HG02610 (cell line): ENCODE data around the gene GRPEL1.
"Not testable (repeated sequence)": the region's sequence is repeated elsewhere in the genome, so short reads cannot be mapped to it uniquely, and the experiment has no call there.

ENCODE experiments used
- ATAC-seq: cut with Tn5 transposase; IDR thresholded peaks from one replicate; pipeline ENCODE4 v1.9.1; 2021; ENCODE audit warnings: mild to moderate bottlenecking, moderate library complexity; ENCODE audit not compliant: unreplicated experiment

Gene GRPEL1

GRCh38 chr4:7067452-7068278 is at the start of gene GRPEL1:
TSS of gene GRPEL1 (minus strand) at chr4:7068064. CDS start at chr4:7068032, 32 bp downstream.
- peak; percentile 90 for ATAC-seq

GRCh38 chr4:7116705-7117104 is 48.8 kb upstream of the GRPEL1 start:
- ATAC-seq: no peak

- ATAC-seq: no peak
These were observed 47.9 kb upstream of the GRPEL1 start for GRCh38 chr4:7115557-7116340.

- ATAC-seq: no peak
These were observed 44.8 kb upstream of the GRPEL1 start for GRCh38 chr4:7112656-7113055.

GRCh38 chr4:7111441-7111840 is 43.6 kb upstream of the GRPEL1 start:
- ATAC-seq: no peak

GRCh38 chr4:7110546-7110945 is 42.7 kb upstream of the GRPEL1 start:
- ATAC-seq: no peak

- ATAC-seq: no peak
These were observed 41.3 kb upstream of the GRPEL1 start for GRCh38 chr4:7109169-7109568.

- no peak for ATAC-seq
These were observed 40.8 kb upstream of the GRPEL1 start for GRCh38 chr4:7108660-7109059.

- ATAC-seq: no peak
These were observed 40.3 kb upstream of the GRPEL1 start for GRCh38 chr4:7108046-7108625.

GRCh38 chr4:7107166-7107905 is 39.5 kb upstream of the GRPEL1 start:
- no peak for ATAC-seq

GRCh38 chr4:7105276-7105675 is 37.4 kb upstream of the GRPEL1 start:
- no peak for ATAC-seq

GRCh38 chr4:7104366-7105031 is 36.6 kb upstream of the GRPEL1 start:
- no peak for ATAC-seq

GRCh38 chr4:7103607-7104365 is 35.9 kb upstream of the GRPEL1 start:
- ATAC-seq: no peak

- peak; percentile 79 for ATAC-seq
These were observed 35.3 kb upstream of the GRPEL1 start for GRCh38 chr4:7103031-7103606.

- ATAC-seq: not testable (repeated sequence)
These were observed 34.6 kb upstream of the GRPEL1 start for GRCh38 chr4:7102516-7102909.

- peak; percentile 62 for ATAC-seq
These were observed 34.0 kb upstream of the GRPEL1 start for GRCh38 chr4:7101692-7102515.

GRCh38 chr4:7096236-7096635 is 28.4 kb upstream of the GRPEL1 start:
- no peak for ATAC-seq

GRCh38 chr4:7095611-7096155 is 27.8 kb upstream of the GRPEL1 start:
- no peak for ATAC-seq
